Upper lobe of left lung (tissue), 4 donors: ENCODE measurements around the gene SLC16A9.

Experiments used
- CTCF ChIP-seq, 6 experiments: fragments of 450-650 bp in 4 of 6; fragments of 200-600 bp in 2 of 6; sonication (generic) in 2 of 6; IDR thresholded peaks; one replicate each; pipeline ENCODE4 v1.5.1; 2016 to 2019; ENCODE audit warnings: antibody characterized with exemption in 6 of 6
- EP300 ChIP-seq, 4 donors: sonication (generic); formaldehyde crosslinking; IDR thresholded peaks; one replicate each; pipeline ENCODE4 v1.5.1; 2017; ENCODE audit warnings: antibody characterized with exemption in 4 of 4, control low read depth in 2 of 4
- POLR2A ChIP-seq, 4 donors: fragments of 450-650 bp; IDR thresholded peaks; one replicate each; pipeline ENCODE4 v1.5.1; 2016 to 2017; ENCODE audit warnings: antibody characterized with exemption in 4 of 4, mild to moderate bottlenecking in 2 of 4
- POLR2AphosphoS5 ChIP-seq, 2 donors: sonication (generic); formaldehyde crosslinking; IDR thresholded peaks; one replicate each; pipeline ENCODE4 v1.5.1; 2017; ENCODE audit warnings: antibody characterized with exemption in 2 of 2

- no peak for TF ChIP-seq CTCF (IDR thresholded peaks at IDR 0.05)
- no peak for TF ChIP-seq EP300 (IDR thresholded peaks at IDR 0.05)
- no peak for TF ChIP-seq POLR2A (IDR thresholded peaks at IDR 0.05)
- TF ChIP-seq POLR2AphosphoS5 (IDR thresholded peaks at IDR 0.05) = no peak
These were observed 41.6 kb downstream of the SLC16A9 start for GRCh38 chr10:59668096-59668495.
